ENCODE measurements around the gene ANXA5. TPM values are rescaled to one million over a fixed set of nuclear protein-coding genes. Genes with fewer than 3 reads are reported as not detected.

The ANXA5 gene
- total and polyA plus RNA-seq, 2 donors (not counting 1 experiment from before 2014, with no cell fraction given): 42.4 to 67.8 TPM

GRCh38 chr4:121688701-121689100 lies 8.1 kb downstream of the ANXA5 start:
- peaks cover 0 to 19% of the 10 kb centered on the region in 2 experiments for H3K36me3 ChIP-seq (replicated peaks in 1 of 2; ENCODE audit: control extremely low read depth in 1 of 2, control insufficient read depth in 1 of 2, extremely low read depth in 1 of 2, insufficient read depth in 2 of 2, low read length in 1 of 2)
- no CpG with 5 or more reads among the region's 2 CpGs for WGBS (ENCODE audit: insufficient coverage)
- ATAC-seq (ENCODE audit: low read depth) (no peak), DNase-seq (no peak)
- Mint-ChIP-seq H3K4me3 (no peak overlapping the region), H3K9me3 (ENCODE audit: insufficient read depth) (no peaks in the 10 kb centered on the region), H3K27ac (no peak overlapping the region), H3K27me3 (no peaks in the 10 kb centered on the region), H3K4me1 (peaks cover 8% of the 10 kb centered on the region)
- no peak overlapping the region for H3K9ac ChIP-seq (ENCODE audit: low read length)
- ChIA-PET POLR2A (no interaction called here), CTCF (no interaction called here)
- intact Hi-C loops (cut with micrococcal nuclease): no loop called here
- peaks cover 18% of the 10 kb centered on the region for H4K20me1 ChIP-seq (ENCODE audit: control insufficient read depth, insufficient read depth, low read length, poor library complexity, severe bottlenecking)
- TF ChIP-seq EZH2 (IDR thresholded peaks at IDR 0.05; ENCODE audit: borderline replicate concordance, insufficient read depth, low read depth, low read length, poor library complexity, severe bottlenecking): no peak
- no peak for TF ChIP-seq CTCF (IDR thresholded peaks at IDR 0.05)
- H2AFZ ChIP-seq (ENCODE audit: insufficient read depth, low read depth, low read length, poor library complexity, severe bottlenecking): no peak overlapping the region
- H3K9me3 ChIP-seq (ENCODE audit: control extremely low read depth in 1 of 3, control insufficient read depth in 2 of 3, insufficient read depth in 1 of 3, low read length in 2 of 3): no peaks in the 10 kb centered on the region
- no peaks in the 10 kb centered on the region for H3K4me1 ChIP-seq (ENCODE audit: control insufficient read depth in 2 of 2, insufficient read depth in 2 of 2, low read length in 2 of 2)
- H3K27ac ChIP-seq (ENCODE audit: low read length in 2 of 2): no peak overlapping the region
- peaks cover 17% of the 10 kb centered on the region for H3K79me2 ChIP-seq (ENCODE audit: control insufficient read depth, insufficient read depth, low read length)
- no peaks in the 10 kb centered on the region for H3K27me3 ChIP-seq (replicated peaks in 1 of 4; ENCODE audit: control extremely low read depth in 1 of 4, control insufficient read depth in 3 of 4, insufficient read depth in 4 of 4, low read length in 3 of 4)
- no peak overlapping the region for H3K4me2 ChIP-seq (replicated peaks; ENCODE audit: low read depth, low read length, poor library complexity, severe bottlenecking)
- H3K4me3 ChIP-seq (ENCODE audit: control extremely low read depth in 1 of 5, extremely low read depth in 1 of 5, insufficient read depth in 1 of 5, low read depth in 2 of 5, low read length in 4 of 5): no peak overlapping the region

- no peak overlapping the region for H3K27ac ChIP-seq (ENCODE audit: low read length in 2 of 2)
- H3K27me3 ChIP-seq (replicated peaks in 1 of 4; ENCODE audit: control extremely low read depth in 1 of 4, control insufficient read depth in 3 of 4, insufficient read depth in 4 of 4, low read length in 3 of 4): no peaks in the 10 kb centered on the region
- TF ChIP-seq CTCF (IDR thresholded peaks at IDR 0.05) (no peak), EZH2 (IDR thresholded peaks at IDR 0.05; ENCODE audit: borderline replicate concordance, insufficient read depth, low read depth, low read length, poor library complexity, severe bottlenecking) (no peak)
- H3K27ac Mint-ChIP-seq: no peak overlapping the region
- ATAC-seq (ENCODE audit: low read depth) (no peak), DNase-seq (no peak)
- H3K4me3 ChIP-seq (ENCODE audit: control extremely low read depth in 1 of 5, extremely low read depth in 1 of 5, insufficient read depth in 1 of 5, low read depth in 2 of 5, low read length in 4 of 5): no peak overlapping the region
- peaks cover 13% of the 10 kb centered on the region for H3K79me2 ChIP-seq (ENCODE audit: control insufficient read depth, insufficient read depth, low read length)
- H3K9me3 Mint-ChIP-seq (ENCODE audit: insufficient read depth): no peaks in the 10 kb centered on the region
- ChIA-PET CTCF (no interaction called here), POLR2A (no interaction called here)
- H3K9ac ChIP-seq (ENCODE audit: low read length): no peak overlapping the region
- H3K27me3 Mint-ChIP-seq: no peaks in the 10 kb centered on the region
- no peaks in the 10 kb centered on the region for H3K4me1 ChIP-seq (ENCODE audit: control insufficient read depth in 2 of 2, insufficient read depth in 2 of 2, low read length in 2 of 2)
- no peak overlapping the region for H3K4me3 Mint-ChIP-seq
- peaks cover 6% of the 10 kb centered on the region for H3K4me1 Mint-ChIP-seq
- 67% methylated on average over 1 of the region's 2 CpGs for WGBS (ENCODE audit: insufficient coverage)
- H3K4me2 ChIP-seq (replicated peaks; ENCODE audit: low read depth, low read length, poor library complexity, severe bottlenecking): no peak overlapping the region
- no peak overlapping the region for H2AFZ ChIP-seq (ENCODE audit: insufficient read depth, low read depth, low read length, poor library complexity, severe bottlenecking)
- peaks cover 0 to 22% of the 10 kb centered on the region in 2 experiments for H3K36me3 ChIP-seq (replicated peaks in 1 of 2; ENCODE audit: control extremely low read depth in 1 of 2, control insufficient read depth in 1 of 2, extremely low read depth in 1 of 2, insufficient read depth in 2 of 2, low read length in 1 of 2)
- intact Hi-C loops (cut with micrococcal nuclease): no loop called here
- H3K9me3 ChIP-seq (ENCODE audit: control extremely low read depth in 1 of 3, control insufficient read depth in 2 of 3, insufficient read depth in 1 of 3, low read length in 2 of 3): no peaks in the 10 kb centered on the region
- H4K20me1 ChIP-seq (ENCODE audit: control insufficient read depth, insufficient read depth, low read length, poor library complexity, severe bottlenecking): peaks cover 14% of the 10 kb centered on the region
Measured at GRCh38 chr4:121688261-121688660, 8.5 kb downstream of the ANXA5 start.
